Ishikawa (cell line): Measurements from ENCODE around the gene TCFL5.

Experiments used
- CEBPB ChIP-seq: IDR thresholded peaks from 2 replicates; pipeline ENCODE4 v1.6.1; 2012
- CREB1 ChIP-seq: IDR thresholded peaks from 2 replicates; pipeline ENCODE4 v1.6.1; 2012; ENCODE audit warnings: low read depth
- EGR1 ChIP-seq: IDR thresholded peaks from 2 replicates; pipeline ENCODE4 v1.6.1; 2012
- EP300 ChIP-seq: IDR thresholded peaks from 2 replicates; pipeline ENCODE4 v1.6.1; 2012; ENCODE audit warnings: borderline replicate concordance
- FOXM1 ChIP-seq: IDR thresholded peaks from 2 replicates; pipeline ENCODE4 v1.6.1; 2012; ENCODE audit warnings: low read depth, borderline replicate concordance
- MAX ChIP-seq: IDR thresholded peaks from 2 replicates; pipeline ENCODE4 v1.6.1; 2012
- NFIC ChIP-seq: IDR thresholded peaks from 2 replicates; pipeline ENCODE4 v1.6.1; 2012
- RAD21 ChIP-seq: IDR thresholded peaks from 2 replicates; pipeline ENCODE4 v1.6.1; 2012; ENCODE audit warnings: low read depth
- TAF1 ChIP-seq: IDR thresholded peaks from 2 replicates; pipeline ENCODE4 v1.6.1; 2012; ENCODE audit warnings: low read depth, mild to moderate bottlenecking
- TCF12 ChIP-seq: IDR thresholded peaks from 2 replicates; pipeline ENCODE4 v1.6.1; 2012; ENCODE audit warnings: low read depth
- TEAD4 ChIP-seq: IDR thresholded peaks from 2 replicates; pipeline ENCODE4 v1.6.1; 2012
- USF1 ChIP-seq: IDR thresholded peaks from 2 replicates; pipeline ENCODE4 v1.6.1; 2012
- YY1 ChIP-seq: IDR thresholded peaks from 2 replicates; pipeline ENCODE4 v1.6.1; 2012; ENCODE audit warnings: low read depth
- ZBTB7A ChIP-seq: IDR thresholded peaks from 2 replicates; pipeline ENCODE4 v1.6.1; 2012; ENCODE audit warnings: low read depth
- TF ChIP-seq, protein P1 (sequence below): IDR thresholded peaks from 2 replicates; pipeline ENCODE4 v1.6.1; 2012; ENCODE audit warnings: low read depth, mild to moderate bottlenecking

Gene TCFL5

DNA sequence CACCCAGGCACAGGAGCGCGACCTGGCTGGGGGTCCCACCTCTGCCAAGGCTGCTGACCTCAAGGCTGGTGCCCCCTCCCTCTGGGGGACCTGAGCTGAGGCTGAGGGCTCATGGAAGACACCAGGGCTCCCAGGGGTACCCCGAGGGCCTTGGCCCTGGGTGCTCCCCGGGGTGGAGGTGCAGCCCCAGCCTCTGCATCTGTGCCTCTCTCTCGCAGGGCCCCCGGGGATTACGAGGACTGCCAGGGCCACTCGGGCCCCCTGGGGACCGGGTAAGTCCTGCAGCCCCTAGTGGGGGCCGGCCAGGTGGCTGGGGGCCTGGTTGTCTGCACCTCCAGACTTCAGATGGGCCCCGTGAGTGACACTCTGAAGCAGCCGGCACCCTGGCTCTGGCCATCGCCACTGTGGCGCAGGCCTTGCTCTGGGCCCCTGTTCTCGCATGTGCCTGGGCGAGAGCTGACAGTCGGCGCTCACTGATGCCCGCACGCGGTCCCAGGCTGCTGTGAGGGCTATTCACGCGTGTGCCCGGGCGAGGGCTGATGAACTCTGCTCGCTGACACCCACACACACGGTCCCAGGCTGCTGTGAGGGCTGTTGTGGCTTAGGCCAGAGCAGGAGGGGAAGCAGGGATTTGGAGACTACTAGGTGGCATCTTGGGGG lies 35.5 kb downstream of the TCFL5 start:
- TF ChIP-seq RAD21: no peak
- no peak for TF ChIP-seq USF1
- no peak for TF ChIP-seq YY1
- TF ChIP-seq NFIC: no peak
- TF ChIP-seq CREB1: no peak

GRCh38 chr20:62825333-62825985 lies 36.2 kb downstream of the TCFL5 start:
- no peak for TF ChIP-seq CEBPB
- TF ChIP-seq MAX: no peak
- TF ChIP-seq NFIC: no peak
- no peak for TF ChIP-seq TAF1
- TF ChIP-seq YY1: no peak
- TF ChIP-seq TCF12: no peak

- TF ChIP-seq USF1 (no peak), EP300 (peak; percentile 55), TEAD4 (peak; percentile 50; the same call in 1 of the 2 replicates), ZBTB7A (peak; percentile 34; the same call in 1 of the 2 replicates)
These were observed 36.9 kb downstream of the TCFL5 start for GRCh38 chr20:62824476-62825332.

DNA sequence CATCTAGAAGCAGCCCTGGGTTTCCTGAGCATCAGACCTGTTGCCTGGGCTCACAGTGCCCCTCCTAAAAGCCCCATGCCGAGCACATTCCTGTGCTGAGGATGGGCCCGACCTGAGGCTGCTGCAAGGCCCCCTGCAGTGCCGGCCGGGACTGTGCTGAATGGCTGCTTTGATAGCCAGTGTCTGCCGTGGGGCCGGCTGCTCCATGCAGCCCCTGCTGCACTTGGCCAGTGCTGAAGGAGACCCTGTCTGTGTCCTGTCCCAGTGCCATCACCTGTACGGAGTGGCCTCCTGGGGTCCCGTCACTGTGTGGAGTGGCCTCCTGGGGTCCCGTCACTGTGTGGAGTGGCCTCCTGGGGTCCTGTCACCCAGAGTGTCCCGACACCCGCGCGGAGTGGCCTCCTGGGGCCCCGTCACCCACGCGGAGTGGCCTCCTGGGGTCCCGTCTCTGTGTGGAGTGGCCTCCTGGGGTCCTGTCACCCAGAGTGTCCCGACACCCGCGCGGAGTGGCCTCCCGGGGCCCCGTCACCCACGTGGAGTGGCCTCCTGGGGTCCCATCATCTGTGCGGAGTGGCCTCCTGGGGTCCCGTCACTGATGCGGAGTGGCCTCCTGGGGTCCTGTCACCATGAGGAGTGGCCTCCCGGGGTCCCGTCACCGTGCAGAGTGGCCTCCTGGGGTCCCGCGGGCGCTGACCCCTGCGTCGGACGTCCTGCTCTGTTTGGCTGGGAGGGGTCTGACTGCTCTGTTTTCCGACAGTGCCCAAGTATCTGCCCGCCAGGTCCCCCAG lies 37.7 kb downstream of the TCFL5 start:
- peak; percentile 80 for TF ChIP-seq TEAD4
- no peak for TF ChIP-seq MAX
- TF ChIP-seq, protein P1, sequence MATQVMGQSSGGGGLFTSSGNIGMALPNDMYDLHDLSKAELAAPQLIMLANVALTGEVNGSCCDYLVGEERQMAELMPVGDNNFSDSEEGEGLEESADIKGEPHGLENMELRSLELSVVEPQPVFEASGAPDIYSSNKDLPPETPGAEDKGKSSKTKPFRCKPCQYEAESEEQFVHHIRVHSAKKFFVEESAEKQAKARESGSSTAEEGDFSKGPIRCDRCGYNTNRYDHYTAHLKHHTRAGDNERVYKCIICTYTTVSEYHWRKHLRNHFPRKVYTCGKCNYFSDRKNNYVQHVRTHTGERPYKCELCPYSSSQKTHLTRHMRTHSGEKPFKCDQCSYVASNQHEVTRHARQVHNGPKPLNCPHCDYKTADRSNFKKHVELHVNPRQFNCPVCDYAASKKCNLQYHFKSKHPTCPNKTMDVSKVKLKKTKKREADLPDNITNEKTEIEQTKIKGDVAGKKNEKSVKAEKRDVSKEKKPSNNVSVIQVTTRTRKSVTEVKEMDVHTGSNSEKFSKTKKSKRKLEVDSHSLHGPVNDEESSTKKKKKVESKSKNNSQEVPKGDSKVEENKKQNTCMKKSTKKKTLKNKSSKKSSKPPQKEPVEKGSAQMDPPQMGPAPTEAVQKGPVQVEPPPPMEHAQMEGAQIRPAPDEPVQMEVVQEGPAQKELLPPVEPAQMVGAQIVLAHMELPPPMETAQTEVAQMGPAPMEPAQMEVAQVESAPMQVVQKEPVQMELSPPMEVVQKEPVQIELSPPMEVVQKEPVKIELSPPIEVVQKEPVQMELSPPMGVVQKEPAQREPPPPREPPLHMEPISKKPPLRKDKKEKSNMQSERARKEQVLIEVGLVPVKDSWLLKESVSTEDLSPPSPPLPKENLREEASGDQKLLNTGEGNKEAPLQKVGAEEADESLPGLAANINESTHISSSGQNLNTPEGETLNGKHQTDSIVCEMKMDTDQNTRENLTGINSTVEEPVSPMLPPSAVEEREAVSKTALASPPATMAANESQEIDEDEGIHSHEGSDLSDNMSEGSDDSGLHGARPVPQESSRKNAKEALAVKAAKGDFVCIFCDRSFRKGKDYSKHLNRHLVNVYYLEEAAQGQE: no peak
- TF ChIP-seq ZBTB7A: peak; percentile 47
- peak; percentile 55 for TF ChIP-seq YY1
- TF ChIP-seq EP300: 0 out of 2 replicates have a peak, but pooled peaks have one; percentile 39
- TF ChIP-seq TCF12: no peak; the same call in none of the 2 replicates
- TF ChIP-seq CEBPB: no peak
- no peak for TF ChIP-seq TAF1
- no peak for TF ChIP-seq CREB1
- no peak for TF ChIP-seq USF1
- TF ChIP-seq FOXM1: no peak
- no peak for TF ChIP-seq RAD21
- TF ChIP-seq EGR1: no peak
- TF ChIP-seq NFIC: peak; percentile 45

- no peak; the same call in 1 of the 2 replicates for TF ChIP-seq TCF12
- no peak for TF ChIP-seq ZBTB7A
- TF ChIP-seq EGR1: no peak
- TF ChIP-seq, protein P1: no peak
- no peak for TF ChIP-seq USF1
- TF ChIP-seq RAD21: peak; percentile 72
- no peak for TF ChIP-seq TEAD4
These were observed 38.6 kb downstream of the TCFL5 start for GRCh38 chr20:62822788-62823651.
